GM23338 (cell line): ENCODE measurements around the gene ST6GALNAC6. TPM values are rescaled to one million over a fixed set of nuclear protein-coding genes. Genes with fewer than 3 reads are reported as not detected.

Experiments used
- ATAC-seq: fragments of 200-7000 bp; cut with Tn5 transposase; 3 replicates; pipeline ENCODE4 v1.9.1; 2020
- DNase-seq: peaks from one replicate; pipeline ENCODE4 v3.0.0-alpha.2; 2015; ENCODE audit warnings: low spot score
- H2AFZ ChIP-seq: fragments of 200-600 bp; sonication (generic); 2 replicates; pipeline ENCODE4 v1.8.0; 2016; ENCODE audit warnings: antibody characterized with exemption, mild to moderate bottlenecking, moderate library complexity
- H3F3A ChIP-seq: fragments of 200-600 bp; sonication (generic); replicated peaks from 2 replicates; pipeline ENCODE4 v1.8.0; 2017; ENCODE audit warnings: antibody characterized with exemption, mixed run types, low read depth
- H3K27ac ChIP-seq: fragments of 200-600 bp; sonication (generic); 2 replicates; pipeline ENCODE4 v1.6.1; 2016; ENCODE audit warnings: low read depth
- H3K27me3 ChIP-seq: fragments of 200-600 bp; sonication (generic); 2 replicates; pipeline ENCODE4 v1.8.0; 2016; ENCODE audit warnings: mild to moderate bottlenecking, mixed run types, moderate library complexity; ENCODE audit not compliant: insufficient read depth
- H3K36me3 ChIP-seq: fragments of 200-600 bp; sonication (generic); 2 replicates; pipeline ENCODE4 v1.8.0; 2016; ENCODE audit warnings: mild to moderate bottlenecking; ENCODE audit not compliant: insufficient read depth
- H3K4me1 ChIP-seq: fragments of 200-600 bp; sonication (generic); 2 replicates; pipeline ENCODE4 v1.8.0; 2016; ENCODE audit warnings: mild to moderate bottlenecking, moderate library complexity; ENCODE audit not compliant: insufficient read depth
- H3K4me2 ChIP-seq: fragments of 200-600 bp; sonication (generic); 2 replicates; pipeline ENCODE4 v1.7.1; 2017; ENCODE audit warnings: mixed run types
- H3K4me3 ChIP-seq: fragments of 200-600 bp; sonication (generic); 2 replicates; pipeline ENCODE4 v1.6.1; 2016; ENCODE audit warnings: mixed run types
- H3K79me2 ChIP-seq: fragments of 200-600 bp; sonication (generic); replicated peaks from 2 replicates; pipeline ENCODE4 v1.8.0; 2017; ENCODE audit warnings: mild to moderate bottlenecking; ENCODE audit not compliant: insufficient read depth
- H3K9me2 ChIP-seq: fragments of 200-600 bp; sonication (generic); 2 replicates; pipeline ENCODE4 v1.8.0; 2017; ENCODE audit not compliant: insufficient read depth
- H4K20me1 ChIP-seq: fragments of 200-600 bp; sonication (generic); replicated peaks from 2 replicates; pipeline ENCODE4 v1.8.0; 2017; ENCODE audit warnings: mild to moderate bottlenecking; ENCODE audit not compliant: insufficient read depth
- H3K27ac Mint-ChIP-seq: 2 replicates; pipeline ENCODE4 v1.8.0; 2020; ENCODE audit warnings: inconsistent platforms, mild to moderate bottlenecking, moderate library complexity, mixed read lengths
- H3K27me3 Mint-ChIP-seq: 3 replicates; pipeline ENCODE4 v1.8.0; 2022; ENCODE audit warnings: low read depth, mild to moderate bottlenecking, moderate library complexity, mixed read lengths, inconsistent platforms; ENCODE audit not compliant: insufficient read depth, poor library complexity
- H3K36me3 Mint-ChIP-seq: 3 replicates; pipeline ENCODE4 v1.8.0; 2021; ENCODE audit warnings: low read depth, mild to moderate bottlenecking, inconsistent platforms, moderate library complexity, mixed read lengths
- H3K4me1 Mint-ChIP-seq: 3 replicates; pipeline ENCODE4 v1.8.0; 2020; ENCODE audit warnings: mild to moderate bottlenecking, inconsistent platforms, mixed read lengths
- H3K4me3 Mint-ChIP-seq: 3 replicates; pipeline ENCODE4 v1.8.0; 2021; ENCODE audit warnings: moderate library complexity, mild to moderate bottlenecking, inconsistent platforms, mixed read lengths
- H3K9me3 Mint-ChIP-seq: 3 replicates; pipeline ENCODE4 v1.8.0; 2020; ENCODE audit warnings: moderate library complexity, mild to moderate bottlenecking, inconsistent platforms, mixed read lengths
- CREB1 ChIP-seq: fragments of 250-450 bp; sonication (Bioruptor Pico); IDR thresholded peaks from 2 replicates; pipeline ENCODE4 v1.5.0; 2020; ENCODE audit warnings: low read depth, mild to moderate bottlenecking, moderate library complexity
- CTCF ChIP-seq, 2 experiments: fragments of 200-600 bp in 1 of 2; sonication (generic) in 1 of 2; conservative IDR thresholded peaks; 2 replicates each; pipeline versions ENCODE4 v1.5.1 to v1.6.1; 2016 to 2017; ENCODE audit warnings: antibody characterized with exemption in 2 of 2, low read depth in 2 of 2, mild to moderate bottlenecking in 2 of 2, moderate library complexity in 1 of 2
- ETS1 ChIP-seq: IDR thresholded peaks from 2 replicates; pipeline ENCODE4 v1.6.1; 2016; ENCODE audit warnings: antibody characterized with exemption
- EZH2 ChIP-seq: fragments of 200-600 bp; sonication (generic); IDR thresholded peaks from one replicate; pipeline ENCODE4 v1.8.0; 2017; ENCODE audit warnings: antibody characterized with exemption, mild to moderate bottlenecking, low read depth; ENCODE audit not compliant: unreplicated experiment
- EZH2phosphoT487 ChIP-seq: fragments of 200-600 bp; sonication (generic); IDR thresholded peaks from one replicate; pipeline ENCODE4 v1.8.1; 2018; ENCODE audit warnings: antibody characterized with exemption; ENCODE audit not compliant: unreplicated experiment
- JUNB ChIP-seq: IDR thresholded peaks from one replicate; pipeline ENCODE4 v1.6.1; 2016; ENCODE audit warnings: antibody characterized with exemption; ENCODE audit not compliant: unreplicated experiment
- NANOG ChIP-seq: IDR thresholded peaks from 2 replicates; pipeline ENCODE4 v1.6.1; 2016; ENCODE audit warnings: antibody characterized with exemption, borderline replicate concordance
- POLR2AphosphoS5 ChIP-seq: IDR thresholded peaks from 2 replicates; pipeline ENCODE4 v1.6.1; 2016; ENCODE audit warnings: antibody characterized with exemption, low read depth
- STAT1 ChIP-seq: IDR thresholded peaks from one replicate; pipeline ENCODE4 v1.6.1; 2016; ENCODE audit warnings: antibody characterized with exemption; ENCODE audit not compliant: unreplicated experiment
- ZNF114 ChIP-seq: fragments of 250-450 bp; sonication (Bioruptor Pico); IDR thresholded peaks from 2 replicates; pipeline ENCODE4 v1.5.0; 2020; ENCODE audit warnings: mild to moderate bottlenecking, moderate library complexity
- ZNF331 ChIP-seq: fragments of 250-450 bp; sonication (Bioruptor Pico); IDR thresholded peaks from 2 replicates; pipeline ENCODE4 v1.5.0; 2020; ENCODE audit warnings: low read depth, mild to moderate bottlenecking, moderate library complexity
- polyA plus RNA-seq: library from polyadenylated mRNA; unstranded; fragments of >200 nt; fragmentation: Nextera tagmentation; extraction: Ambion mirVana; gene quantifications from 2 replicates; pipeline ENCODE4 v1.2.1, GENCODE V29; 2016
- total RNA-seq: library from RNA; depleted of rRNA; stranded (reverse); fragments of >200 nt; shearing (Covaris generic); gene quantifications from 2 replicates; pipeline ENCODE4 v1.2.3, GENCODE V29; 2014
- TF ChIP-seq, protein P1 (sequence below): fragments of 250-450 bp; sonication (Bioruptor Pico); IDR thresholded peaks from 2 replicates; pipeline ENCODE4 v1.5.0; 2020; ENCODE audit warnings: mild to moderate bottlenecking, moderate library complexity
- TF ChIP-seq, protein P2 (sequence below): IDR thresholded peaks from one replicate; pipeline ENCODE4 v1.6.1; 2018; ENCODE audit warnings: antibody characterized with exemption; ENCODE audit not compliant: unreplicated experiment

ST6GALNAC6 gene
- total and polyA plus RNA-seq, 2 experiments from 2014 or later, result 20.7 to 39.2 TPM

- H3K9me3 Mint-ChIP-seq, result no peaks in the 10 kb centered on the region
- no peak overlapping the region for H3K4me3 Mint-ChIP-seq
- Histone ChIP-seq H3K4me2 (no peak overlapping the region), H4K20me1 (no peaks in the 10 kb centered on the region), H2AFZ (no peak overlapping the region), H3F3A (no peaks in the 10 kb centered on the region), H3K27ac (no peak overlapping the region), H3K27me3 (no peaks in the 10 kb centered on the region), H3K36me3 (no peaks in the 10 kb centered on the region), H3K9me2 (no peaks in the 10 kb centered on the region), H3K4me1 (peaks cover 4% of the 10 kb centered on the region; the same call in 1 of the 2 replicates), H3K4me3 (no peak overlapping the region), H3K79me2 (no peaks in the 10 kb centered on the region)
- TF ChIP-seq ZNF114 (no peak), NANOG (no peak), EZH2phosphoT487 (no peak), JUNB (no peak), ETS1 (no peak), STAT1 (no peak), CTCF (conservative IDR thresholded peaks at IDR 0.05; ENCODE audit: low read depth in 2 of 2) (no peak), EZH2 (no peak), POLR2AphosphoS5 (no peak), CREB1 (CRISPR knock-in tag) (no peak), ZNF331 (no peak)
- TF ChIP-seq, protein P1, sequence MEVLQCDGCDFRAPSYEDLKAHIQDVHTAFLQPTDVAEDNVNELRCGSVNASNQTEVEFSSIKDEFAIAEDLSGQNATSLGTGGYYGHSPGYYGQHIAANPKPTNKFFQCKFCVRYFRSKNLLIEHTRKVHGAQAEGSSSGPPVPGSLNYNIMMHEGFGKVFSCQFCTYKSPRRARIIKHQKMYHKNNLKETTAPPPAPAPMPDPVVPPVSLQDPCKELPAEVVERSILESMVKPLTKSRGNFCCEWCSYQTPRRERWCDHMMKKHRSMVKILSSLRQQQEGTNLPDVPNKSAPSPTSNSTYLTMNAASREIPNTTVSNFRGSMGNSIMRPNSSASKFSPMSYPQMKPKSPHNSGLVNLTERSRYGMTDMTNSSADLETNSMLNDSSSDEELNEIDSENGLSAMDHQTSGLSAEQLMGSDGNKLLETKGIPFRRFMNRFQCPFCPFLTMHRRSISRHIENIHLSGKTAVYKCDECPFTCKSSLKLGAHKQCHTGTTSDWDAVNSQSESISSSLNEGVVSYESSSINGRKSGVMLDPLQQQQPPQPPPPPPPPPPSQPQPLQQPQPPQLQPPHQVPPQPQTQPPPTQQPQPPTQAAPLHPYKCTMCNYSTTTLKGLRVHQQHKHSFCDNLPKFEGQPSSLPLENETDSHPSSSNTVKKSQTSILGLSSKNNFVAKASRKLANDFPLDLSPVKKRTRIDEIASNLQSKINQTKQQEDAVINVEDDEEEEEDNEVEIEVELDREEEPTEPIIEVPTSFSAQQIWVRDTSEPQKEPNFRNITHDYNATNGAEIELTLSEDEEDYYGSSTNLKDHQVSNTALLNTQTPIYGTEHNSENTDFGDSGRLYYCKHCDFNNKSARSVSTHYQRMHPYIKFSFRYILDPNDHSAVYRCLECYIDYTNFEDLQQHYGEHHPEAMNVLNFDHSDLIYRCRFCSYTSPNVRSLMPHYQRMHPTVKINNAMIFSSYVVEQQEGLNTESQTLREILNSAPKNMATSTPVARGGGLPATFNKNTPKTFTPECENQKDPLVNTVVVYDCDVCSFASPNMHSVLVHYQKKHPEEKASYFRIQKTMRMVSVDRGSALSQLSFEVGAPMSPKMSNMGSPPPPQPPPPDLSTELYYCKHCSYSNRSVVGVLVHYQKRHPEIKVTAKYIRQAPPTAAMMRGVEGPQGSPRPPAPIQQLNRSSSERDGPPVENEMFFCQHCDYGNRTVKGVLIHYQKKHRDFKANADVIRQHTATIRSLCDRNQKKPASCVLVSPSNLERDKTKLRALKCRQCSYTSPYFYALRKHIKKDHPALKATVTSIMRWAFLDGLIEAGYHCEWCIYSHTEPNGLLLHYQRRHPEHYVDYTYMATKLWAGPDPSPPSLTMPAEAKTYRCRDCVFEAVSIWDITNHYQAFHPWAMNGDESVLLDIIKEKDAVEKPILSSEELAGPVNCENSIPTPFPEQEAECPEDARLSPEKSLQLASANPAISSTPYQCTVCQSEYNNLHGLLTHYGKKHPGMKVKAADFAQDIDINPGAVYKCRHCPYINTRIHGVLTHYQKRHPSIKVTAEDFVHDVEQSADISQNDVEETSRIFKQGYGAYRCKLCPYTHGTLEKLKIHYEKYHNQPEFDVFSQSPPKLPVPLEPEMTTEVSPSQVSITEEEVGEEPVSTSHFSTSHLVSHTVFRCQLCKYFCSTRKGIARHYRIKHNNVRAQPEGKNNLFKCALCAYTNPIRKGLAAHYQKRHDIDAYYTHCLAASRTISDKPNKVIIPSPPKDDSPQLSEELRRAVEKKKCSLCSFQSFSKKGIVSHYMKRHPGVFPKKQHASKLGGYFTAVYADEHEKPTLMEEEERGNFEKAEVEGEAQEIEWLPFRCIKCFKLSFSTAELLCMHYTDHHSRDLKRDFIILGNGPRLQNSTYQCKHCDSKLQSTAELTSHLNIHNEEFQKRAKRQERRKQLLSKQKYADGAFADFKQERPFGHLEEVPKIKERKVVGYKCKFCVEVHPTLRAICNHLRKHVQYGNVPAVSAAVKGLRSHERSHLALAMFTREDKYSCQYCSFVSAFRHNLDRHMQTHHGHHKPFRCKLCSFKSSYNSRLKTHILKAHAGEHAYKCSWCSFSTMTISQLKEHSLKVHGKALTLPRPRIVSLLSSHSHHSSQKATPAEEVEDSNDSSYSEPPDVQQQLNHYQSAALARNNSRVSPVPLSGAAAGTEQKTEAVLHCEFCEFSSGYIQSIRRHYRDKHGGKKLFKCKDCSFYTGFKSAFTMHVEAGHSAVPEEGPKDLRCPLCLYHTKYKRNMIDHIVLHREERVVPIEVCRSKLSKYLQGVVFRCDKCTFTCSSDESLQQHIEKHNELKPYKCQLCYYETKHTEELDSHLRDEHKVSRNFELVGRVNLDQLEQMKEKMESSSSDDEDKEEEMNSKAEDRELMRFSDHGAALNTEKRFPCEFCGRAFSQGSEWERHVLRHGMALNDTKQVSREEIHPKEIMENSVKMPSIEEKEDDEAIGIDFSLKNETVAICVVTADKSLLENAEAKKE (CRISPR knock-in tag), result no peak
- TF ChIP-seq, protein P2, sequence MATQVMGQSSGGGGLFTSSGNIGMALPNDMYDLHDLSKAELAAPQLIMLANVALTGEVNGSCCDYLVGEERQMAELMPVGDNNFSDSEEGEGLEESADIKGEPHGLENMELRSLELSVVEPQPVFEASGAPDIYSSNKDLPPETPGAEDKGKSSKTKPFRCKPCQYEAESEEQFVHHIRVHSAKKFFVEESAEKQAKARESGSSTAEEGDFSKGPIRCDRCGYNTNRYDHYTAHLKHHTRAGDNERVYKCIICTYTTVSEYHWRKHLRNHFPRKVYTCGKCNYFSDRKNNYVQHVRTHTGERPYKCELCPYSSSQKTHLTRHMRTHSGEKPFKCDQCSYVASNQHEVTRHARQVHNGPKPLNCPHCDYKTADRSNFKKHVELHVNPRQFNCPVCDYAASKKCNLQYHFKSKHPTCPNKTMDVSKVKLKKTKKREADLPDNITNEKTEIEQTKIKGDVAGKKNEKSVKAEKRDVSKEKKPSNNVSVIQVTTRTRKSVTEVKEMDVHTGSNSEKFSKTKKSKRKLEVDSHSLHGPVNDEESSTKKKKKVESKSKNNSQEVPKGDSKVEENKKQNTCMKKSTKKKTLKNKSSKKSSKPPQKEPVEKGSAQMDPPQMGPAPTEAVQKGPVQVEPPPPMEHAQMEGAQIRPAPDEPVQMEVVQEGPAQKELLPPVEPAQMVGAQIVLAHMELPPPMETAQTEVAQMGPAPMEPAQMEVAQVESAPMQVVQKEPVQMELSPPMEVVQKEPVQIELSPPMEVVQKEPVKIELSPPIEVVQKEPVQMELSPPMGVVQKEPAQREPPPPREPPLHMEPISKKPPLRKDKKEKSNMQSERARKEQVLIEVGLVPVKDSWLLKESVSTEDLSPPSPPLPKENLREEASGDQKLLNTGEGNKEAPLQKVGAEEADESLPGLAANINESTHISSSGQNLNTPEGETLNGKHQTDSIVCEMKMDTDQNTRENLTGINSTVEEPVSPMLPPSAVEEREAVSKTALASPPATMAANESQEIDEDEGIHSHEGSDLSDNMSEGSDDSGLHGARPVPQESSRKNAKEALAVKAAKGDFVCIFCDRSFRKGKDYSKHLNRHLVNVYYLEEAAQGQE, result no peak
- DNase-seq (no peak), ATAC-seq (no peak)
- no peak overlapping the region for H3K27ac Mint-ChIP-seq
- H3K36me3 Mint-ChIP-seq, result no peaks in the 10 kb centered on the region
- H3K27me3 Mint-ChIP-seq, result peaks cover 8% of the 10 kb centered on the region
- peaks cover 7% of the 10 kb centered on the region for H3K4me1 Mint-ChIP-seq
These were observed 43.2 kb downstream of the ST6GALNAC6 start for GRCh38 chr9:127856094-127856728.
